Measurements from ENCODE around the gene SERP2. TPM values are rescaled to one million over a fixed set of nuclear protein-coding genes. Genes with fewer than 3 reads are reported as not detected.

SERP2 gene
- polyA plus RNA-seq, 10 donors = 3.5 to 6.9 (median 5.1) TPM

GRCh38 chr13:44385847-44386246, 12.2 kb downstream of the SERP2 start:
- DNase-seq = no peak

GRCh38 chr13:44386913-44387556, 13.4 kb downstream of the SERP2 start:
- DNase-seq = no peak

- no peak for DNase-seq
Observed at GRCh38 chr13:44388427-44389059, 14.9 kb downstream of the SERP2 start.

GRCh38 chr13:44389060-44389666, 15.5 kb downstream of the SERP2 start:
- DNase-seq = no peak

DNA sequence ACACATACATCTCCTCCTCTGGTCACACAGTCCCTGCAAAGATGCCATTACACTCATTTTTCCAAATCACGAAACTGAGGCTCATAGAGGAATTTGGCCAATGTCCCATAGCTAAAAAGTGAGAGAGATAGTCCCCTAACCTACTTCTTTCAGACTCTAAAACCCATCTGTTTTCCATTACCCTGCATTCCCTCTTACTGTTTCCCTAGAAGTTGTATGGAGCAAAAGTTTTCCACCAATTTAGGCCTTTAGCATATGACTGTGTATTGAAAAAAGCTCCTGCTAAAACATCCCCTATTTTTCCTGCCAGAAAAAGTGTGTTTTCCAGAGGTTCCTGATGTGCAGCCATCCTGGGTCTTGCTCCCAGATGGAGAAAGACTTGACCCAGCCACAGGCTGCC, 16.3 kb downstream of the SERP2 start:
- peak in 2 of 3 donors; percentile 18 to 56 for DNase-seq

- no peak for DNase-seq
Observed at GRCh38 chr13:44393391-44393790, 19.8 kb downstream of the SERP2 start.

DNA sequence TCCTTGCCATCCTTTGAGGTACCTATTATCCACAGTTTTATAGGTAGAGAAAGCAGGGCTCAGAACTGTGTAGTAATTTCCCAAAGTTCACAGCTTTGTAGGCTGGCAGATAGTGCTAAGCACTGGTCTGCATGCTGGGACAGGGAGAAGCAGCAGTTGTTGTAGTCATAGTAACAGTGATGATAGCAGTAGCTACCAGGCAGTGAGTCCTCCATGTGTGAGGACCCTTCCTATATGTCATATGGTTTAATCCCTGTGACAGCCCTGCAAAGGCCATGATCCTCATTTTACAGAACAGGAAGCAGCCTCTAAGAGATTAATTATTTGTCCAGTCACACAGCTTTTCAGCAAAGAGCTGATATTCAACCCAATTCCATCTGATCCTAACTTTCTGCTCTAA, 21.0 kb downstream of the SERP2 start:
- DNase-seq = no peak

- DNase-seq = peak in 2 of 3 donors; percentile 38 to 67
Observed at GRCh38 chr13:44395976-44396694, 22.5 kb downstream of the SERP2 start.

- DNase-seq = peak; percentile 31 to 86 (median 51)
Observed at GRCh38 chr13:44396701-44397580, 23.3 kb downstream of the SERP2 start.

- DNase-seq = no peak
Observed at GRCh38 chr13:44397766-44398223, 24.2 kb downstream of the SERP2 start.

- no peak for DNase-seq
Observed at GRCh38 chr13:44398606-44399005, 25.0 kb downstream of the SERP2 start.

GRCh38 chr13:44399074-44399473, 25.4 kb downstream of the SERP2 start:
- DNase-seq = no peak

GRCh38 chr13:44400736-44401135, 27.1 kb downstream of the SERP2 start:
- no peak for DNase-seq

- no peak for DNase-seq
Observed at GRCh38 chr13:44401577-44401976, 28.0 kb downstream of the SERP2 start.

DNA sequence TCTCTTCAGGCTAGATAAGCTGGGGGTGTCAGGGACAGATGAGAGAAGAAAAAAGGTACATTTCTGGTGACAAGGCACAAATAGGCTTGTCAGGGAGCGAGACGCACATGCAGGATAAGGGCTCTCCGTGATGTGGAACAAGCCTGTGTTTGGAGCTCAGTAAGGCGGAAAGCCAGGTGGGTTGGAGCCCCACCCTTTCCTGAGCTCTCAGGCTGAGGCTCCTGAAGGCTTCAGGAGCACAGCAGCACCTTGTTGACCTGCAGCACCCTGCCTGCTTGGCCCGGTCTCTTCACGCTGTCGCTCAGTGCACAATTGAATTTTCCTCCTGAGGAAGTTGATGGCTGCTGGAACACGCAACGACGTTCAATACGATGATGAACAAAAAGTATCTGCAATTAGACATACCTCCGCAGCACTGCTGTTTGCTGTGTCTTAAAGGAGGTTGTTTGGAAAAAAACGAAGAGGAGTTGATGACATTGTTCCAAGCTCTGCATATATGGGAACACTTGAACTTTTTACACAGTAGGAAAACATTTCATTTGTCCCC, 29.3 kb downstream of the SERP2 start:
- no peak for DNase-seq

- peak in 1 of 3 donors; percentile 52 for DNase-seq
Observed at GRCh38 chr13:44403461-44404056, 29.9 kb downstream of the SERP2 start.

GRCh38 chr13:44404261-44405132, 30.9 kb downstream of the SERP2 start:
- no peak for DNase-seq

- DNase-seq = no peak
Observed at GRCh38 chr13:44406617-44407016, 33.0 kb downstream of the SERP2 start.

- DNase-seq = no peak
Observed at GRCh38 chr13:44407379-44407778, 33.8 kb downstream of the SERP2 start.

GRCh38 chr13:44407891-44408290, 34.3 kb downstream of the SERP2 start:
- no peak for DNase-seq
